OCI-LY7 (cell line): ENCODE results near the gene LUC7L.

Experiments used
- CTCF ChIP-seq: fragments of 200-600 bp; sonication (generic); conservative IDR thresholded peaks from 2 replicates; pipeline ENCODE4 v1.5.1; 2014; ENCODE audit warnings: mild to moderate bottlenecking, antibody characterized with exemption, low read length, moderate library complexity, mixed read lengths
- EZH2phosphoT487 ChIP-seq: fragments of 200-600 bp; sonication (generic); IDR thresholded peaks from 2 replicates; pipeline ENCODE4 v1.6.1; 2018; ENCODE audit warnings: low read depth, borderline replicate concordance, mild to moderate bottlenecking, mixed run types, antibody characterized with exemption, low read length, moderate library complexity, mixed read lengths

GRCh38 chr16:273547-274421 is 44.5 kb upstream of the LUC7L start:
- TF ChIP-seq CTCF (no peak), EZH2phosphoT487 (no peak)
